GM06990 (cell line): ENCODE results near the gene TOR1AIP2.

ENCODE experiments used
- DNase-seq: peaks from one replicate; pipeline ENCODE4 v3.0.0-alpha.2; 2011; ENCODE audit not compliant: insufficient read length; ENCODE audit errors: extremely low read depth
- H3K27me3 ChIP-seq: replicated peaks from 2 replicates; pipeline ENCODE4 v1.6.0; 2011; ENCODE audit warnings: low read length; ENCODE audit not compliant: control insufficient read depth, insufficient read depth
- H3K36me3 ChIP-seq: 2 replicates; pipeline ENCODE4 v1.5.1; 2011; ENCODE audit warnings: low read length; ENCODE audit not compliant: control insufficient read depth, insufficient read depth
- H3K4me3 ChIP-seq: replicated peaks from 2 replicates; pipeline ENCODE4 v1.5.1; 2011; ENCODE audit warnings: low read depth, mild to moderate bottlenecking, control low read depth, low read length
- TF ChIP-seq, protein P1 (sequence below): IDR thresholded peaks from 2 replicates; pipeline ENCODE4 v1.5.1; 2011; ENCODE audit warnings: low read length, control low read depth, mild to moderate bottlenecking, inconsistent platforms; ENCODE audit not compliant: insufficient read depth, poor library complexity, severe bottlenecking

The TOR1AIP2 gene

GRCh38 chr1:179877586-179878265 lies at the start of gene TOR1AIP2:
Gene TOR1AIP2, minus strand, starts transcription at chr1:179877803. Its CDS starts 25,138 bp downstream, at chr1:179852665.
- Histone ChIP-seq H3K4me3 (peak within 1 kb of the TSS; percentile 96), H3K36me3 (no peaks in the 10 kb centered on the region; the same call in 1 of the 2 replicates), H3K27me3 (no peaks in the 10 kb centered on the region)
- peak; percentile 82 for DNase-seq
- TF ChIP-seq, protein P1, sequence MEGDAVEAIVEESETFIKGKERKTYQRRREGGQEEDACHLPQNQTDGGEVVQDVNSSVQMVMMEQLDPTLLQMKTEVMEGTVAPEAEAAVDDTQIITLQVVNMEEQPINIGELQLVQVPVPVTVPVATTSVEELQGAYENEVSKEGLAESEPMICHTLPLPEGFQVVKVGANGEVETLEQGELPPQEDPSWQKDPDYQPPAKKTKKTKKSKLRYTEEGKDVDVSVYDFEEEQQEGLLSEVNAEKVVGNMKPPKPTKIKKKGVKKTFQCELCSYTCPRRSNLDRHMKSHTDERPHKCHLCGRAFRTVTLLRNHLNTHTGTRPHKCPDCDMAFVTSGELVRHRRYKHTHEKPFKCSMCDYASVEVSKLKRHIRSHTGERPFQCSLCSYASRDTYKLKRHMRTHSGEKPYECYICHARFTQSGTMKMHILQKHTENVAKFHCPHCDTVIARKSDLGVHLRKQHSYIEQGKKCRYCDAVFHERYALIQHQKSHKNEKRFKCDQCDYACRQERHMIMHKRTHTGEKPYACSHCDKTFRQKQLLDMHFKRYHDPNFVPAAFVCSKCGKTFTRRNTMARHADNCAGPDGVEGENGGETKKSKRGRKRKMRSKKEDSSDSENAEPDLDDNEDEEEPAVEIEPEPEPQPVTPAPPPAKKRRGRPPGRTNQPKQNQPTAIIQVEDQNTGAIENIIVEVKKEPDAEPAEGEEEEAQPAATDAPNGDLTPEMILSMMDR: no peak

DNA sequence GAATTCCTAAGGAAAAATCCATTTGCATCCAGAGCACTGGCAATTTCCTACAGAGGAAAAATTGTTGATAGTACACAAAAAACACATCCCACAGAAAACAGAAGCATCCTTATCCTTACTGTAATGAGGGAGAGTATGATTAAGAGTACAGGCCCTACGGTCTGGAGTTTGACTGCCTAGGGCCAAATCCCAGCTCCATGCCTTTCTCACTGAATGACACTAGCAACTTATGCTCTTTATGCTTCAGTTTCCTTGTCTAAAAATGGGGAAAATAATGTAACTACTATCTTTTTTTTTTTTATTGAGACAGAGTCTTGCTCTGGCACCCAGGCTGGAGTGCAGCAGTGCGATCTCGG lies 49.2 kb upstream of the TOR1AIP2 start:
- Histone ChIP-seq H3K4me3 (no peak overlapping the region), H3K36me3 (no peaks in the 10 kb centered on the region; the same call in 1 of the 2 replicates), H3K27me3 (no peaks in the 10 kb centered on the region)
- TF ChIP-seq, protein P1: no peak
- no peak for DNase-seq

- no peak for DNase-seq
- Histone ChIP-seq H3K4me3 (no peak overlapping the region), H3K36me3 (no peaks in the 10 kb centered on the region; the same call in 1 of the 2 replicates), H3K27me3 (no peaks in the 10 kb centered on the region)
- TF ChIP-seq, protein P1: no peak
Observed at GRCh38 chr1:179925922-179926849, 48.6 kb upstream of the TOR1AIP2 start.

DNA sequence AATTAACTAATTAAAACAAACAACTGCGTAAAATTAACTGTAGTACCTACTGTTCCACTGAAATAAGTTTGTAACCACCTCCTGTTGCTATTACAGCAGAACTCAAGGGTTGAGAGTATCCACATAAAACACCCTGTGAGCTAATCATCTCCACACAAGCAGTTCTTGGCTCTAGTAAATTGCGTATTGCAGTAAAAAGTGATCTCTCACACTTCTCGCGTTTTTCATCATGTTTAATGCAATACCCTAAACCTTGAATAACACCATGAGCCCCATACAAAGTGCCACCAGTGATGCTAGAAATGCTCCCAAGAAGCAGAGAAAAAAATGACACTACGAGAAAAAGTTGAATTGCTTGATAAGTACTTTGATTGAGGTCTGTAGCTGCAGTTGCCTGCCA lies 47.7 kb upstream of the TOR1AIP2 start:
- TF ChIP-seq, protein P1: no peak
- H3K36me3 ChIP-seq: no peaks in the 10 kb centered on the region; the same call in 1 of the 2 replicates
- H3K4me3 ChIP-seq: no peak overlapping the region
- H3K27me3 ChIP-seq: no peaks in the 10 kb centered on the region
- DNase-seq: no peak

DNA sequence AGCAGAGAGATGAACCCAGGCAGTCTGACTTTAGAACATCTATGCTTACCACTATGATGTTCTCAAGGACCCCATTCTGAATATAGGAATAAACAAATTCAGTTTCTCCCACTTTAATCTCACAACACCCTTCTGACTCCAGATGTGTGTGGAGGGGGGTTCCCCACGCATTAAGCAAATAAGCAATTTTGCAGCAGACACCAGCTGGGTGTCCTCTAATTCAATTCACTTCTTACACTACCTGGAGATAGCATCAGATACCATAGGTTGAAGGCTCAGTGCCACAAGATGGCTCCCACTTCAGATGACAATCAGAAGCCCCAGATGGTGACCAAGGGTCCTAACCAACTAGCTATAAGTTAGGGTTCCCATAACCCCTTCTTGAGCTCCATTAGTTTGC lies 46.7 kb upstream of the TOR1AIP2 start:
- no peaks in the 10 kb centered on the region; the same call in none of the 2 replicates for H3K36me3 ChIP-seq
- no peaks in the 10 kb centered on the region for H3K27me3 ChIP-seq
- DNase-seq: no peak
- H3K4me3 ChIP-seq: no peak overlapping the region
- TF ChIP-seq, protein P1: no peak
